ENCODE measurements around the gene ROBO1. TPM values are rescaled to one million over a fixed set of nuclear protein-coding genes. Genes with fewer than 3 reads are reported as not detected.

The ROBO1 gene
- total RNA-seq, 1 experiment from 2014 or later, result 51.2 TPM

GRCh38 chr3:79253271-79253670, 514.5 kb downstream of the ROBO1 start:
- in situ Hi-C loops (cut with HindIII; ENCODE audit: low pct_unique_long_range_greater_than_20kb, low sequenced_read_pairs), result no loop called here
- DNase-seq (ENCODE audit: low read depth, low spot score), result no peak

- DNase-seq (ENCODE audit: low read depth, low spot score), result no peak
- in situ Hi-C loops (cut with HindIII; ENCODE audit: low pct_unique_long_range_greater_than_20kb, low sequenced_read_pairs), result no loop called here
These were observed 517.1 kb downstream of the ROBO1 start for GRCh38 chr3:79250746-79251145.

GRCh38 chr3:79249701-79250100, 518.1 kb downstream of the ROBO1 start:
- no peak for DNase-seq (ENCODE audit: low read depth, low spot score)
- in situ Hi-C loops (cut with HindIII; ENCODE audit: low pct_unique_long_range_greater_than_20kb, low sequenced_read_pairs), result no loop called here

- in situ Hi-C loops (cut with HindIII; ENCODE audit: low pct_unique_long_range_greater_than_20kb, low sequenced_read_pairs), result no loop called here
These were observed 520.1 kb downstream of the ROBO1 start for GRCh38 chr3:79247725-79248043.

GRCh38 chr3:79246875-79247724, 520.7 kb downstream of the ROBO1 start:
- in situ Hi-C loops (cut with HindIII; ENCODE audit: low pct_unique_long_range_greater_than_20kb, low sequenced_read_pairs), result no loop called here
- no peak for DNase-seq (ENCODE audit: low read depth, low spot score)

More at GRCh38 chr3:79247725-79248043, 520.1 kb downstream of the ROBO1 start:
- DNase-seq (ENCODE audit: low read depth, low spot score), result no peak

GRCh38 chr3:79245284-79246138, 522.3 kb downstream of the ROBO1 start:
- in situ Hi-C loops (cut with HindIII; ENCODE audit: low pct_unique_long_range_greater_than_20kb, low sequenced_read_pairs), result no loop called here
- no peak for DNase-seq (ENCODE audit: low read depth, low spot score)

GRCh38 chr3:79236496-79236895, 531.3 kb downstream of the ROBO1 start:
- in situ Hi-C loops (cut with HindIII; ENCODE audit: low pct_unique_long_range_greater_than_20kb, low sequenced_read_pairs), result no loop called here
- DNase-seq (ENCODE audit: low read depth, low spot score), result no peak

- in situ Hi-C loops (cut with HindIII; ENCODE audit: low pct_unique_long_range_greater_than_20kb, low sequenced_read_pairs), result no loop called here
- no peak for DNase-seq (ENCODE audit: low read depth, low spot score)
These were observed 534.3 kb downstream of the ROBO1 start for GRCh38 chr3:79233431-79234060.

- no peak for DNase-seq (ENCODE audit: low read depth, low spot score)
- in situ Hi-C loops (cut with HindIII; ENCODE audit: low pct_unique_long_range_greater_than_20kb, low sequenced_read_pairs), result no loop called here
These were observed 537.5 kb downstream of the ROBO1 start for GRCh38 chr3:79230266-79230665.

- in situ Hi-C loops (cut with HindIII; ENCODE audit: low pct_unique_long_range_greater_than_20kb, low sequenced_read_pairs), result no loop called here
- no peak for DNase-seq (ENCODE audit: low read depth, low spot score)
These were observed 550.7 kb downstream of the ROBO1 start for GRCh38 chr3:79217096-79217495.

GRCh38 chr3:79215286-79215685, 552.5 kb downstream of the ROBO1 start:
- DNase-seq (ENCODE audit: low read depth, low spot score), result no peak
- in situ Hi-C loops (cut with HindIII; ENCODE audit: low pct_unique_long_range_greater_than_20kb, low sequenced_read_pairs), result no loop called here

- in situ Hi-C loops (cut with HindIII; ENCODE audit: low pct_unique_long_range_greater_than_20kb, low sequenced_read_pairs), result no loop called here
- DNase-seq (ENCODE audit: low read depth, low spot score), result no peak
These were observed 556.0 kb downstream of the ROBO1 start for GRCh38 chr3:79211586-79212359.

- no peak for DNase-seq (ENCODE audit: low read depth, low spot score)
- in situ Hi-C loops (cut with HindIII; ENCODE audit: low pct_unique_long_range_greater_than_20kb, low sequenced_read_pairs), result no loop called here
These were observed 563.4 kb downstream of the ROBO1 start for GRCh38 chr3:79204351-79204750.

- no peak for DNase-seq (ENCODE audit: low read depth, low spot score)
- in situ Hi-C loops (cut with HindIII; ENCODE audit: low pct_unique_long_range_greater_than_20kb, low sequenced_read_pairs), result no loop called here
These were observed 564.7 kb downstream of the ROBO1 start for GRCh38 chr3:79203144-79203519.

GRCh38 chr3:79202471-79203143, 565.2 kb downstream of the ROBO1 start:
- in situ Hi-C loops (cut with HindIII; ENCODE audit: low pct_unique_long_range_greater_than_20kb, low sequenced_read_pairs), result no loop called here
- no peak for DNase-seq (ENCODE audit: low read depth, low spot score)

- in situ Hi-C loops (cut with HindIII; ENCODE audit: low pct_unique_long_range_greater_than_20kb, low sequenced_read_pairs), result no loop called here
- no peak for DNase-seq (ENCODE audit: low read depth, low spot score)
These were observed 567.3 kb downstream of the ROBO1 start for GRCh38 chr3:79200456-79200855.

- in situ Hi-C loops (cut with HindIII; ENCODE audit: low pct_unique_long_range_greater_than_20kb, low sequenced_read_pairs), result no loop called here
- no peak for DNase-seq (ENCODE audit: low read depth, low spot score)
These were observed 567.8 kb downstream of the ROBO1 start for GRCh38 chr3:79199966-79200365.
